Skeletal muscle tissue (tissue), 4 donors: ENCODE measurements around the gene LIMK2. TPM values are rescaled to one million over a fixed set of nuclear protein-coding genes. Genes with fewer than 3 reads are reported as not detected.
"Not testable (repeated sequence)": the region's sequence is repeated elsewhere in the genome, so short reads cannot be mapped to it uniquely, and the experiment has no call there.

Source experiments
- H3K27ac ChIP-seq: one replicate; pipeline ENCODE4 v1.7.0; 2013; ENCODE audit warnings: mild to moderate bottlenecking, low read depth, low read length, inconsistent platforms
- H3K27me3 ChIP-seq, 3 donors: one replicate each; pipeline ENCODE4 v1.7.0; 2013; ENCODE audit warnings: low read length in 3 of 3; ENCODE audit not compliant: control insufficient read depth in 3 of 3, insufficient read depth in 3 of 3
- H3K36me3 ChIP-seq, 3 donors: one replicate each; pipeline ENCODE4 v1.7.0; 2013; ENCODE audit warnings: low read length in 3 of 3; ENCODE audit not compliant: control insufficient read depth in 3 of 3, insufficient read depth in 3 of 3
- H3K4me1 ChIP-seq, 3 donors: one replicate each; pipeline ENCODE4 v1.7.0; 2013; ENCODE audit warnings: low read length in 3 of 3, mild to moderate bottlenecking in 3 of 3; ENCODE audit not compliant: control insufficient read depth in 3 of 3, insufficient read depth in 3 of 3
- H3K4me3 ChIP-seq, 3 donors: one replicate each; pipeline ENCODE4 v1.7.0; 2013; ENCODE audit warnings: low read length in 3 of 3
- H3K9ac ChIP-seq, 3 donors: one replicate each; pipeline ENCODE4 v1.7.0; 2013; ENCODE audit warnings: low read length in 3 of 3, mild to moderate bottlenecking in 3 of 3, moderate library complexity in 2 of 3, low read depth in 1 of 3
- H3K9me3 ChIP-seq, 3 donors: one replicate each; pipeline ENCODE4 v1.7.0; 2013; ENCODE audit warnings: low read length in 3 of 3; ENCODE audit not compliant: control insufficient read depth in 3 of 3
- total RNA-seq: library from RNA; depleted of rRNA; stranded (reverse); fragments of >200 nt; gene quantifications from one replicate; pipeline ENCODE4 v1.2.3, GENCODE V29; 2014
- donor health status: Osteomylitis.

The LIMK2 gene
- total RNA-seq, 1 donor from 2014 or later: 15.7 TPM

DNA sequence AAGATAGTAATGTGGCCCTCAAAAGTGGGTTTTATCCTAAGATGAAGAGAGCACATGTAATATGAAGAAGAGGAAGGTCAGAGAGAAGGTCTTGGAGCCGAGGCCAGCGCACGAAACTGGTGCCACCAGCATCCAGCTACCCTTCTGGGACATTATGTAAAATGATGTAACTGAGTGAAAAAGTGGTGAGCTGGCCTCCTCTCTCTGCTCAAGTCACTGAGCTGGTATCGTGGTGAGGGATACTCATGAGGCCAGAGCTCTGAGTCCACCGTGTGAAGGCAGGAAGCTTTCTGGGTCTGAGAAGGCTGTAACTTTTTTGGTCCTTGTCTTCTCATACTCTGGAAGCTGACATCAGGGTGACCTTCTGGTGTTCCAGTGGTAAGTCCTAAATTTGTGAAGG lies 27.0 kb upstream of the LIMK2 start:
- H3K9me3 ChIP-seq: no peaks in the 10 kb centered on the region
- H3K9ac ChIP-seq: no peak overlapping the region
- peaks cover 8 to 15% (median 14%) of the 10 kb centered on the region in 3 donors for H3K36me3 ChIP-seq
- no peaks in the 10 kb centered on the region for H3K4me1 ChIP-seq
- no peak overlapping the region for H3K27ac ChIP-seq
- no peaks in the 10 kb centered on the region for H3K27me3 ChIP-seq
- no peak overlapping the region for H3K4me3 ChIP-seq

DNA sequence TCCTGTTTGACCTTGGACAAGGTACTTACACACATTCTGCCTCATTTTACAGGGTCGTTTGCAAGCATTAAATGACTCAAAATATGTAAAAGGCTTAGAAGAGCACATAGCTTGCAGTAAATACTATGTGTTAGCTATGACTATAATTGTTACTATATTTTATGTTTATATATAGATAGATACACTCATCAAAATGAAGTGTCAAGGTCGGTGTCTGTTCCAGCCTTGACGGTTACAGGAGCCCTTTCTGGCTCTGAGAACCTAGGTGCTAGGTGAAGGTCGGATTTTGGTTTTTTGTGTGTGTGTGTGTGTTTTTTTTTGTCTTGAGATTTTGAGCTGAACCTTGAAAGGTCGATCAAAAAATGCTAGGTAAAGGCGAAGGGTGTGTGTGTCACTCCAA lies 24.5 kb upstream of the LIMK2 start:
- peaks cover 8 to 23% (median 14%) of the 10 kb centered on the region in 3 donors for H3K36me3 ChIP-seq
- H3K9me3 ChIP-seq: no peaks in the 10 kb centered on the region
- no peak overlapping the region for H3K27ac ChIP-seq
- H3K4me3 ChIP-seq: no peak overlapping the region
- H3K27me3 ChIP-seq: no peaks in the 10 kb centered on the region
- peaks cover 0 to 6% (median 0%) of the 10 kb centered on the region in 3 donors for H3K4me1 ChIP-seq
- no peak overlapping the region for H3K9ac ChIP-seq

DNA sequence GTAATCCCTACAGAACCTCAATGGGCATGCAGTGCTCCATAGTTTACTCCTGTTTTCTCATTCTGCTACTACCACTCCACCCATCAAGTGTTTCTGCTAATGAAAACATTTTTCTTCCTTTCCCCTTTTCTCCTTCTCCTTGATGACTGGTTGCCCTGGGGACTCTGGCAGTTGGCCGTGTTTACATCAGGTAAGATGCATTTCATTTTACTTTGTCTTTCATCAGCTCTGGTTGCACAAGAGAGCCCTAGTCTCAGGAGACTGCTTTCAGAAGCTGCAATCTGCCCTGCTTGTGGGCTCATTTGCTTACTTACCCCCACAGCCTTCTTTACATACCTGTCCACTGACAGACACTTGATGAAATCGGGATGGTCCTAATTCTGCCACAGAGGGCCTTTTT lies 19.6 kb upstream of the LIMK2 start:
- H3K27me3 ChIP-seq: no peaks in the 10 kb centered on the region
- H3K9ac ChIP-seq: no peak overlapping the region
- no peaks in the 10 kb centered on the region for H3K9me3 ChIP-seq
- peaks cover 21 to 45% (median 37%) of the 10 kb centered on the region in 3 donors for H3K36me3 ChIP-seq
- peaks cover 0 to 6% (median 0%) of the 10 kb centered on the region in 3 donors for H3K4me1 ChIP-seq
- no peak overlapping the region for H3K4me3 ChIP-seq
- H3K27ac ChIP-seq: no peak overlapping the region

DNA sequence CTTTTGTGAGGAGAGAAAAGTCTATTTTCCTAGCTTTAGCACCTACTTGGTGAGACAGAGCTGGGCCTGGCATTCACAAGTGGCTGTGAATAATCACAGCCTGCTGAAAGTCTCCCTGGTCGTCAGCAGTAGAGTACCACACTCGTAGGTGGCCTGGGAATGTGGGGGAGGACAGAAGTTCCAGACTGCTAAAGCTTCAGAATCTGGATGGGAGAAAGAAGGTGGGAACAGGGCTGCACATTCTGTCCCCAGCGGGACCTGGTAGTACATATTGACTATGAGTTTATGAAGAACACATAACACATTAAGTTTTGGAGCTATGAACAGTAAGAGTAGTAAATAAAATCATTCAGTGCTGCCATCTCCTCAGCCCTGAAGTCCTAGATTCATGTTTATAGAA lies 19.0 kb upstream of the LIMK2 start:
- H3K9me3 ChIP-seq: no peaks in the 10 kb centered on the region
- H3K27ac ChIP-seq: no peak overlapping the region

DNA sequence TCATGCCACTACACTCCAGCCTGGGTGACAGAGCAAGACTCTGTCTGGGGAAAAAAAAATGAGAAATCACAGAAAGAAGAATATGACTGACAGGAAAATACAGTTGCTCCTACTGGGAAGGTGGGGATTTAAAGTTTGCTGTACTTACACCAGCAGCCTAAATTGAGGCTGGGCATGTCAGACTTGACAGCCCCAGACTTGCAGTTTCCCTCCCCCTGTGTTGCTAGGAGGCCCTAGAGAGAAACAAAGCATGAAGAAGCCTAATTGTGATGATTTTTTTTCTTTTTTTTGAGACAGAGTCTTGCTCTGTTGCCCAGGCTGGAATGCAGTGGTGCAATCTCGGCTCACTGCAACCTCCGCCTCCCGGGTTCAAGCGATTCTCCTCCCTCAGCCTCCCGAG lies 17.4 kb upstream of the LIMK2 start:
- not testable (repeated sequence) for H3K4me3 ChIP-seq, H3K9me3 ChIP-seq, H3K27ac ChIP-seq, H3K27me3 ChIP-seq, H3K9ac ChIP-seq
- H3K4me1 ChIP-seq: peaks cover 4 to 13% (median 5%) of the 10 kb centered on the region in 3 donors
- peaks cover 21 to 44% (median 35%) of the 10 kb centered on the region in 3 donors for H3K36me3 ChIP-seq

More for the DNA sequence above, 19.0 kb upstream of the LIMK2 start:
- Histone ChIP-seq H3K9ac (no peak overlapping the region), H3K27me3 (no peaks in the 10 kb centered on the region), H3K4me3 (no peak overlapping the region), H3K36me3 (peaks cover 21 to 42% (median 36%) of the 10 kb centered on the region in 3 donors), H3K4me1 (peaks cover 0 to 6% (median 0%) of the 10 kb centered on the region in 3 donors)

DNA sequence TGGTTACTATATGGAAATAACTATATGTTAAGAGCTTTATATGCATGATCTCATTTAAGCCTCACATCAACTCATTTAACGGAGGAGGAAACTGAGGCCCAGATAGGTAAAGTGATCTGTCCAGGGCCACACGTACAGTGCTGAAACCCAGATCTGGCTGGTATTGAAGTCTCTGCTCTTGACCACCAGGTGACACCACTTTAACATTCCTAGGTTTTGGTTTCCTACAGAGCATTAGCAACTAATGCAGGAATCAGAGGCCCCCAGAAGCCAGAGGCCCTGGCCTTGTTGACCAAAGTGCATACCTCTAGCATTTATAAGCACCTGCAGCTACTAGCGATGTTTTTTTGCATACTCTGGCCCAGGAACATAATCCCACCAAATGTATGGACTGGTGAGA lies 12.9 kb upstream of the LIMK2 start:
- Histone ChIP-seq H3K27me3 (no peaks in the 10 kb centered on the region), H3K4me1 (peaks cover 5 to 37% (median 29%) of the 10 kb centered on the region in 3 donors), H3K9me3 (no peaks in the 10 kb centered on the region), H3K36me3 (peaks cover 16 to 43% (median 31%) of the 10 kb centered on the region in 3 donors), H3K27ac (no peak overlapping the region), H3K4me3 (no peak overlapping the region), H3K9ac (peak overlapping the region in 1 of 3 donors; percentile 5)

DNA sequence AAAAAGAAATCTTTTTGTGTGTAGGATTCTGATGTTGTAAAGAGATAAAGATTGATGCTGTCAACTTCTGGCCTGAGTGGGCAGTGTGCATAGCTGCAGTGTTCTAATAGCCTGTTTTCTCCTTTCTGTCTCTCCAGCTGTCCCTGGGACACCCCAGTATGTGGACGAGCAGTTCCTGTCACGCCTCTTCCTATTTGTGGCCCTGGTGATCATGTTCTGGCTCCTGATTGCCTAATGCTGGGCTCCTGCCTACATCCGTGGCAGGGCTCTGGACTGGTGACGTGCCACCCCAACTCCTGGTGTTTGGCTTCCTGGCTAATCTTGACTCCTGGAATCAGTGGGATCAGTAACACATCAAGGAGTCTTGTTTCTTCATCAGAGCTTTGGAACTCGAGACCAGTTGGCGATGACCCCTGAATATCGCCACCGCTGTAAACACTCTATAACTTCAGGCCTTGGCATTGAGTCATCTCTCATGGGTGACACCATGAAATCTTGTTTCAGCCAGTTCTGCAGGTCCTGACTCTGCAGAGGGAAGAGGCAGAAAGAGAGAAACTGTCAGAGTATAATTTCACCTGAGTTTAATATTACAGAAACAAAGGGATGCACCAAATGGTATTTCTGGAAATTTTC lies 7.6 kb upstream of the LIMK2 start:
- H3K4me3 ChIP-seq, H3K9me3 ChIP-seq, H3K9ac ChIP-seq, H3K27me3 ChIP-seq: not testable (repeated sequence)
- Histone ChIP-seq H3K27ac (peak overlapping the region; percentile 71), H3K36me3 (peaks cover 5 to 21% (median 11%) of the 10 kb centered on the region in 3 donors), H3K4me1 (peaks cover 3 to 35% (median 30%) of the 10 kb centered on the region in 3 donors)

DNA sequence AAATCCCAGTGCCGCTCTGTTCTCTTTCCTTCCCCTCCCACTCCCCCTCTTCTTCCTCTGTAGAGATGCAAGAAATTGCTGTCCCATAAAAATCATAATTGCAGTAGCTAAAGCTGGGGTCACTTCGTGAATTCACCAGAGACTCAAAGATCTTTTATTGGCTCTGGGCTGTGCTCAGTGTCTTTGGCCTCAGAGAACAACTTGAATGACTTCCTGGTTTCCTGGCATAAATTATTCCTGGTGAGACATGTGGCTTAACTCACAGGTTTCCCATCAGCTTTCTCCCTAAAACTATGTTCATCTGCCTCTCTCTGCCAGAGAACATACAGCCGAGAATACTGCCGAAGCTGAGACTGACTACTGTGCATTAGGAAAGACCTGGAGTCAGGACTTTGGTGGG lies 7.0 kb upstream of the LIMK2 start:
- Histone ChIP-seq H3K36me3 (peaks cover 5 to 18% (median 11%) of the 10 kb centered on the region in 3 donors), H3K27ac (peak overlapping the region; percentile 71), H3K4me1 (peaks cover 0 to 29% (median 26%) of the 10 kb centered on the region in 3 donors)
- H3K9ac ChIP-seq, H3K9me3 ChIP-seq, H3K27me3 ChIP-seq, H3K4me3 ChIP-seq: not testable (repeated sequence)

DNA sequence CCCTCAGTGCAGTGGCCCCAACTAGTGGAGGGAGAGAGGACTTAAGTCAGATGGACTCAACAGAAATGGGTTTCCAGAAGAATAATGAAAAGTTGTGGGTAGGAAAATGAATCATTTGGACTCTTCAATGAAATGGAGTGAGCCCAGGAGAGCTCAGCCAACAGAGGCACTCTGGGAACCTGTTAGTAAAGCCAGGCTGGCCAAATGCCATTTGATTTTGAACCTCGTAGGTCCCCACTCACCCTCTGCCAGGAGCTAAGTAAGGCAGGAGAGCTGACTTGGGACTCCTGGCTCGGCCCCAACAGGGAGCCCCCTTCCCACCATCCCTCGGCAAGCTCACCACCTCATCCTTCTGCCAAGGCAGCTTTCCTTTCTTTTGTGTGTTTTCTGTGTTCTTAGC lies 5.6 kb upstream of the LIMK2 start:
- H3K9ac ChIP-seq, H3K4me3 ChIP-seq, H3K27ac ChIP-seq, H3K27me3 ChIP-seq, H3K9me3 ChIP-seq: not testable (repeated sequence)
- Histone ChIP-seq H3K4me1 (peaks cover 6 to 30% (median 29%) of the 10 kb centered on the region in 3 donors), H3K36me3 (peaks cover 2 to 13% (median 8%) of the 10 kb centered on the region in 3 donors)

DNA sequence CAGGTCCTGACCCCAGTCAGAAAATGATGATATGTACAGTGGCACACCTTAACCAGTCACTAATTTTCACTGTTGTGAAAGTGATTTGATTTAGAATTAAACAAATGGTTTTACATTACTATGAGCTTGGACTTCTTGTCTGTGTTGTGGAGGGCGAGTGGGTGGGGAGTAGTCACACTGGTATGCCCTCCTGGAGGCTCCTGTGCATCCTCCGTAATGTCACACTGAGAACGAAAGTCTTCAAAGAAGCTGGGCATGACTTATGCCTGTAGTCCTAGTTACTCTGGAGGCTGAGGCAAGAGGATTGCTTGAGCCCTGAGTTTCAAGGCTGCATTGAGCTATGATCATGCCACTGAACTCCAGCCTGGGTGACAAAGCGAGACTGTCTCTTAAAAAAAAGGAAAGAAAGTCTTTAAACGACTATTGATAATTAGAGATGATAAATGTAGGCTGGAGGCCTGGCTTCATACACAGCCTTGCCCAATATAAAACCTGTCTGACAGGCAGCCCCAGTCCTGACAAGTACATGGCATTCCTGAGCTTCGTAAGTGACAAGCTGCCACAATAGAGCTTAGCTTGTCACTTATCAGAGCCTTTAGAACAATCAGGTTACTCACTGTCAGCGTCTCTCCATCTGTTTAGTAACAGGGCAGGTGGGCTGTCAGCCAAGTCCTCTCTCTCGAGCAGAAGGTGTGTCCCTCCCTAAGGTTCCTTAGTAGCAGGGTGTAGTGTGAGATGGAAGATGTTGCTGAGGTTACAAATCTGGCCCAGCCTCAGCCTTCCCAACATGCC lies 5.0 kb upstream of the LIMK2 start:
- H3K27ac ChIP-seq: no peak overlapping the region

More for the DNA sequence above, 5.0 kb upstream of the LIMK2 start:
- Histone ChIP-seq H3K9me3 (no peaks in the 10 kb centered on the region), H3K27me3 (no peaks in the 10 kb centered on the region), H3K4me3 (no peak overlapping the region), H3K9ac (no peak overlapping the region), H3K4me1 (peaks cover 10 to 29% (median 28%) of the 10 kb centered on the region in 3 donors), H3K36me3 (peaks cover 2 to 7% (median 3%) of the 10 kb centered on the region in 3 donors)
